GM23338 (cell line): Measurements from ENCODE around the gene FHAD1. TPM values are rescaled to one million over a fixed set of nuclear protein-coding genes. Genes with fewer than 3 reads are reported as not detected.

Source experiments
- ATAC-seq: fragments of 200-7000 bp; cut with Tn5 transposase; 3 replicates; pipeline ENCODE4 v1.9.1; 2020
- DNase-seq: peaks from one replicate; pipeline ENCODE4 v3.0.0-alpha.2; 2015; ENCODE audit warnings: low spot score
- H2AFZ ChIP-seq: fragments of 200-600 bp; sonication (generic); 2 replicates; pipeline ENCODE4 v1.8.0; 2016; ENCODE audit warnings: antibody characterized with exemption, mild to moderate bottlenecking, moderate library complexity
- H3F3A ChIP-seq: fragments of 200-600 bp; sonication (generic); replicated peaks from 2 replicates; pipeline ENCODE4 v1.8.0; 2017; ENCODE audit warnings: antibody characterized with exemption, mixed run types, low read depth
- H3K27ac ChIP-seq: fragments of 200-600 bp; sonication (generic); 2 replicates; pipeline ENCODE4 v1.6.1; 2016; ENCODE audit warnings: low read depth
- H3K27me3 ChIP-seq: fragments of 200-600 bp; sonication (generic); 2 replicates; pipeline ENCODE4 v1.8.0; 2016; ENCODE audit warnings: mild to moderate bottlenecking, mixed run types, moderate library complexity; ENCODE audit not compliant: insufficient read depth
- H3K36me3 ChIP-seq: fragments of 200-600 bp; sonication (generic); 2 replicates; pipeline ENCODE4 v1.8.0; 2016; ENCODE audit warnings: mild to moderate bottlenecking; ENCODE audit not compliant: insufficient read depth
- H3K4me1 ChIP-seq: fragments of 200-600 bp; sonication (generic); 2 replicates; pipeline ENCODE4 v1.8.0; 2016; ENCODE audit warnings: mild to moderate bottlenecking, moderate library complexity; ENCODE audit not compliant: insufficient read depth
- H3K4me2 ChIP-seq: fragments of 200-600 bp; sonication (generic); 2 replicates; pipeline ENCODE4 v1.7.1; 2017; ENCODE audit warnings: mixed run types
- H3K4me3 ChIP-seq: fragments of 200-600 bp; sonication (generic); 2 replicates; pipeline ENCODE4 v1.6.1; 2016; ENCODE audit warnings: mixed run types
- H3K79me2 ChIP-seq: fragments of 200-600 bp; sonication (generic); replicated peaks from 2 replicates; pipeline ENCODE4 v1.8.0; 2017; ENCODE audit warnings: mild to moderate bottlenecking; ENCODE audit not compliant: insufficient read depth
- H3K9me2 ChIP-seq: fragments of 200-600 bp; sonication (generic); 2 replicates; pipeline ENCODE4 v1.8.0; 2017; ENCODE audit not compliant: insufficient read depth
- H4K20me1 ChIP-seq: fragments of 200-600 bp; sonication (generic); replicated peaks from 2 replicates; pipeline ENCODE4 v1.8.0; 2017; ENCODE audit warnings: mild to moderate bottlenecking; ENCODE audit not compliant: insufficient read depth
- H3K27ac Mint-ChIP-seq: 2 replicates; pipeline ENCODE4 v1.8.0; 2020; ENCODE audit warnings: inconsistent platforms, mild to moderate bottlenecking, moderate library complexity, mixed read lengths
- H3K27me3 Mint-ChIP-seq: 3 replicates; pipeline ENCODE4 v1.8.0; 2022; ENCODE audit warnings: low read depth, mild to moderate bottlenecking, moderate library complexity, mixed read lengths, inconsistent platforms; ENCODE audit not compliant: insufficient read depth, poor library complexity
- H3K36me3 Mint-ChIP-seq: 3 replicates; pipeline ENCODE4 v1.8.0; 2021; ENCODE audit warnings: low read depth, mild to moderate bottlenecking, inconsistent platforms, moderate library complexity, mixed read lengths
- H3K4me1 Mint-ChIP-seq: 3 replicates; pipeline ENCODE4 v1.8.0; 2020; ENCODE audit warnings: mild to moderate bottlenecking, inconsistent platforms, mixed read lengths
- H3K4me3 Mint-ChIP-seq: 3 replicates; pipeline ENCODE4 v1.8.0; 2021; ENCODE audit warnings: moderate library complexity, mild to moderate bottlenecking, inconsistent platforms, mixed read lengths
- H3K9me3 Mint-ChIP-seq: 3 replicates; pipeline ENCODE4 v1.8.0; 2020; ENCODE audit warnings: moderate library complexity, mild to moderate bottlenecking, inconsistent platforms, mixed read lengths
- ETS1 ChIP-seq: IDR thresholded peaks from 2 replicates; pipeline ENCODE4 v1.6.1; 2016; ENCODE audit warnings: antibody characterized with exemption
- EZH2 ChIP-seq: fragments of 200-600 bp; sonication (generic); IDR thresholded peaks from one replicate; pipeline ENCODE4 v1.8.0; 2017; ENCODE audit warnings: antibody characterized with exemption, mild to moderate bottlenecking, low read depth; ENCODE audit not compliant: unreplicated experiment
- EZH2phosphoT487 ChIP-seq: fragments of 200-600 bp; sonication (generic); IDR thresholded peaks from one replicate; pipeline ENCODE4 v1.8.1; 2018; ENCODE audit warnings: antibody characterized with exemption; ENCODE audit not compliant: unreplicated experiment
- JUNB ChIP-seq: IDR thresholded peaks from one replicate; pipeline ENCODE4 v1.6.1; 2016; ENCODE audit warnings: antibody characterized with exemption; ENCODE audit not compliant: unreplicated experiment
- NANOG ChIP-seq: IDR thresholded peaks from 2 replicates; pipeline ENCODE4 v1.6.1; 2016; ENCODE audit warnings: antibody characterized with exemption, borderline replicate concordance
- STAT1 ChIP-seq: IDR thresholded peaks from one replicate; pipeline ENCODE4 v1.6.1; 2016; ENCODE audit warnings: antibody characterized with exemption; ENCODE audit not compliant: unreplicated experiment
- ZNF114 ChIP-seq: fragments of 250-450 bp; sonication (Bioruptor Pico); IDR thresholded peaks from 2 replicates; pipeline ENCODE4 v1.5.0; 2020; ENCODE audit warnings: mild to moderate bottlenecking, moderate library complexity
- ZNF331 ChIP-seq: fragments of 250-450 bp; sonication (Bioruptor Pico); IDR thresholded peaks from 2 replicates; pipeline ENCODE4 v1.5.0; 2020; ENCODE audit warnings: low read depth, mild to moderate bottlenecking, moderate library complexity
- ZNF462 ChIP-seq: fragments of 250-450 bp; sonication (Bioruptor Pico); IDR thresholded peaks from 2 replicates; pipeline ENCODE4 v1.5.0; 2020; ENCODE audit warnings: mild to moderate bottlenecking, moderate library complexity
- polyA plus RNA-seq: library from polyadenylated mRNA; unstranded; fragments of >200 nt; fragmentation: Nextera tagmentation; extraction: Ambion mirVana; gene quantifications from 2 replicates; pipeline ENCODE4 v1.2.1, GENCODE V29; 2016
- total RNA-seq: library from RNA; depleted of rRNA; stranded (reverse); fragments of >200 nt; shearing (Covaris generic); gene quantifications from 2 replicates; pipeline ENCODE4 v1.2.3, GENCODE V29; 2014
- TF ChIP-seq, protein P1 (sequence below): IDR thresholded peaks from one replicate; pipeline ENCODE4 v1.6.1; 2018; ENCODE audit warnings: antibody characterized with exemption; ENCODE audit not compliant: unreplicated experiment

The FHAD1 gene
- total and polyA plus RNA-seq, 2 experiments from 2014 or later = 1.8 to 3.3 TPM

DNA sequence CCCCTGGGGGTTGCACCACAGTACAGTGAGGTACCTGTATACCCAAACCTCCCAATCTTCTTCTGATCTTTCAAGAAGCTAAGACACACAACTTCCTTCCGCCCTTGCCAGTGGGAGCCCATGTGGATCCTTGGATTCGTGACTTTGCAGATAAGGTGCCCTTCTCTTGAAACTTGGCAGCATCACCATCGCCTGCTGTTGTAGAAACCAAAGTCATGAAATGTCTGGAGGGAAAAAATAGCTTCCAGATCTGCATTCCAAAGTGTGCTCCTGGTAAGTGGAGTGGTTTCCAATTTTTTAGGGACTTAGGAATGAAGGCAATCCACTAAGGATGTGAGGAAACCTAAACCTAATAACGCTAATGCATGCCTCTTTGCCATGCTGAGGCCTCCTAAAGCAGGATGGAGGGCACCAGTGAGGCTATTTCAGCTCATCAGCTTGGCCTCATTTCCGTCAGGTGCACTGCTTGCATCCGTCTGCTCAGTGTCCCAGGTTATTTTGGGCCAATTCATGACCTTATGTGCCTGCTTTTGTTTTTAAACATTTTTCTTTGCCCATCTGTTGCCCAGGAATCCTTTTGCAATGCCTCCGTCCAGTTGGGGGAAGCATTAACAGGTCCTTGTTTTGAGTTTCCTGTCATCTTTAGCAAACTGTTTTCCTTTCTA, 154.5 kb downstream of the FHAD1 start (continued):
- no peak for TF ChIP-seq ZNF462 (CRISPR knock-in tag)
- TF ChIP-seq EZH2 = no peak
- TF ChIP-seq ETS1 = no peak

- H3K4me3 Mint-ChIP-seq = no peak overlapping the region
- Histone ChIP-seq H3F3A (no peaks in the 10 kb centered on the region), H3K79me2 (no peaks in the 10 kb centered on the region), H3K9me2 (no peaks in the 10 kb centered on the region), H4K20me1 (no peaks in the 10 kb centered on the region), H3K36me3 (no peaks in the 10 kb centered on the region), H3K27ac (no peak overlapping the region), H3K27me3 (no peaks in the 10 kb centered on the region; the same call in 1 of the 2 replicates), H3K4me1 (no peaks in the 10 kb centered on the region; the same call in 1 of the 2 replicates), H2AFZ (no peak overlapping the region), H3K4me2 (no peak overlapping the region), H3K4me3 (no peak overlapping the region)
- peaks cover 13% of the 10 kb centered on the region for H3K36me3 Mint-ChIP-seq
- peaks cover 6% of the 10 kb centered on the region for H3K27me3 Mint-ChIP-seq
- H3K4me1 Mint-ChIP-seq = no peaks in the 10 kb centered on the region; the same call in 2 of the 3 replicates
- H3K9me3 Mint-ChIP-seq = peaks cover 24% of the 10 kb centered on the region
- ATAC-seq (no peak), DNase-seq (no peak)
- no peak overlapping the region for H3K27ac Mint-ChIP-seq
- TF ChIP-seq EZH2phosphoT487 (no peak), ETS1 (no peak), ZNF114 (CRISPR knock-in tag) (no peak), STAT1 (no peak), NANOG (no peak), ZNF331 (CRISPR knock-in tag) (no peak), JUNB (no peak)
- TF ChIP-seq, protein P1, sequence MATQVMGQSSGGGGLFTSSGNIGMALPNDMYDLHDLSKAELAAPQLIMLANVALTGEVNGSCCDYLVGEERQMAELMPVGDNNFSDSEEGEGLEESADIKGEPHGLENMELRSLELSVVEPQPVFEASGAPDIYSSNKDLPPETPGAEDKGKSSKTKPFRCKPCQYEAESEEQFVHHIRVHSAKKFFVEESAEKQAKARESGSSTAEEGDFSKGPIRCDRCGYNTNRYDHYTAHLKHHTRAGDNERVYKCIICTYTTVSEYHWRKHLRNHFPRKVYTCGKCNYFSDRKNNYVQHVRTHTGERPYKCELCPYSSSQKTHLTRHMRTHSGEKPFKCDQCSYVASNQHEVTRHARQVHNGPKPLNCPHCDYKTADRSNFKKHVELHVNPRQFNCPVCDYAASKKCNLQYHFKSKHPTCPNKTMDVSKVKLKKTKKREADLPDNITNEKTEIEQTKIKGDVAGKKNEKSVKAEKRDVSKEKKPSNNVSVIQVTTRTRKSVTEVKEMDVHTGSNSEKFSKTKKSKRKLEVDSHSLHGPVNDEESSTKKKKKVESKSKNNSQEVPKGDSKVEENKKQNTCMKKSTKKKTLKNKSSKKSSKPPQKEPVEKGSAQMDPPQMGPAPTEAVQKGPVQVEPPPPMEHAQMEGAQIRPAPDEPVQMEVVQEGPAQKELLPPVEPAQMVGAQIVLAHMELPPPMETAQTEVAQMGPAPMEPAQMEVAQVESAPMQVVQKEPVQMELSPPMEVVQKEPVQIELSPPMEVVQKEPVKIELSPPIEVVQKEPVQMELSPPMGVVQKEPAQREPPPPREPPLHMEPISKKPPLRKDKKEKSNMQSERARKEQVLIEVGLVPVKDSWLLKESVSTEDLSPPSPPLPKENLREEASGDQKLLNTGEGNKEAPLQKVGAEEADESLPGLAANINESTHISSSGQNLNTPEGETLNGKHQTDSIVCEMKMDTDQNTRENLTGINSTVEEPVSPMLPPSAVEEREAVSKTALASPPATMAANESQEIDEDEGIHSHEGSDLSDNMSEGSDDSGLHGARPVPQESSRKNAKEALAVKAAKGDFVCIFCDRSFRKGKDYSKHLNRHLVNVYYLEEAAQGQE = no peak
Measured at GRCh38 chr1:15402809-15403450, 155.9 kb downstream of the FHAD1 start.
